HG02588 (cell line): Measurements from ENCODE around the gene IP6K2.

Experiments
- ATAC-seq: cut with Tn5 transposase; IDR thresholded peaks from one replicate; pipeline ENCODE4 v1.9.1; 2021; ENCODE audit warnings: mild to moderate bottlenecking, moderate library complexity; ENCODE audit not compliant: unreplicated experiment

Gene IP6K2

DNA sequence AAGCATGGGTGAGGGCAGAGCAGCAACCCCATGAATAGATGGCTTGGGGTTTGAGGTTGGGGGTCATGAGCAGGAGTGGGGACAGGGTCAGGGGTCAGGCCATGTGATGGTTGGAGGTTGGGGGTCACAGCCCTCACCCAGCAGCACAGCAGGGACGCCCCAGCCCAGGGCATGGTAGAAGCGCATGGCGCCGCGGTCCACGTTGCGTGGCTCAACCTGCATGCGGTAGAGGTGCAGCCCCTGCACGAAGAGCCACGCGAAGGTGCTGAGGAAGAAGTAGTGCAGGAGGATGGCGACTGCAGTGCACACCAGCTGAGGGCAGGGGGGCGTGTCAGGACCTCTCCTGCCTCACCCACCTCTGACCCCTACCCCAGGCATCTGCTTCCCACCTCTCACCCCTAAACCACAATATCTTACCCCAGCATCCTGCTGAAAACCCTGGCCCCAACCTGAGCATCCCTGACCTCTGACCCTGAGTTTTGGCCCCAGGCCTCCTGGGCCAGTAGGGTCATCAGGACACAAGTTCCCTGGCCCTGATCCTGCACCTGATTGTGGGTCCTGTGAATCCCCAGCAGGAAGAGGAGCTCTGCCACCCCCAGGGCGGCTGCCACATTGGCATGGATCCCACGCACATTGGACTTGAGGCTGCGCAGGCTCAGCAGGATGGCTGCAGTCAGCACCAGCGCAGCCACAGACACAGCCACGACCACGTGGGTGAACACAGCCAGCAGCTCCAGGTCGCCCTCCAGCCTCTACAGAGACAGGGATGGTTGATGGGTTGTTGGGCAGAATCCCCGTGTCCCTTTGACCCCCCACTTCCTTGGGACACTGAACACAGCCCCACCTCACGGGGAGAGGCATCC lies 71.9 kb downstream of the IP6K2 start:
- ATAC-seq, result no peak

- ATAC-seq, result no peak
These were observed 74.4 kb downstream of the IP6K2 start for GRCh38 chr3:48642605-48643004.

DNA sequence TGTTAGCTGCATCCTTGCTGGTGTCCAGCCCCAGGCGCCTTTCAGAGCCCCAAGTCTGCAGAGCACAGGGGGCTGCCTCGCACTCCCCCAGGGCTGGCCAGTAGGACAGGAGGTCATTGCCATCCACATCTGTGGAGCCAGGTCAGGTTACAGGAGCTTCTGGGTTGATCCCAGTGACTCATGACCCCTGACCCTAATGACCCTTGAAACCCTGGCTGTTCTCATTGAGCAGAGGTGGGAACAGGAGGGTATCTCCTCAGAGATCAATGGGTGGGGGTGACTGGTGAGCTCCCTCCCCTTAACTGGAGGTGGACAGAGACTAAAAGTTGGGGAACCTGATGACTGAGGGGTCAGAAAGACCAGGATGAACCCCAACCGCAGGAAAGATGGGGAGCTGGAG lies 75.6 kb downstream of the IP6K2 start:
- ATAC-seq, result no peak

DNA sequence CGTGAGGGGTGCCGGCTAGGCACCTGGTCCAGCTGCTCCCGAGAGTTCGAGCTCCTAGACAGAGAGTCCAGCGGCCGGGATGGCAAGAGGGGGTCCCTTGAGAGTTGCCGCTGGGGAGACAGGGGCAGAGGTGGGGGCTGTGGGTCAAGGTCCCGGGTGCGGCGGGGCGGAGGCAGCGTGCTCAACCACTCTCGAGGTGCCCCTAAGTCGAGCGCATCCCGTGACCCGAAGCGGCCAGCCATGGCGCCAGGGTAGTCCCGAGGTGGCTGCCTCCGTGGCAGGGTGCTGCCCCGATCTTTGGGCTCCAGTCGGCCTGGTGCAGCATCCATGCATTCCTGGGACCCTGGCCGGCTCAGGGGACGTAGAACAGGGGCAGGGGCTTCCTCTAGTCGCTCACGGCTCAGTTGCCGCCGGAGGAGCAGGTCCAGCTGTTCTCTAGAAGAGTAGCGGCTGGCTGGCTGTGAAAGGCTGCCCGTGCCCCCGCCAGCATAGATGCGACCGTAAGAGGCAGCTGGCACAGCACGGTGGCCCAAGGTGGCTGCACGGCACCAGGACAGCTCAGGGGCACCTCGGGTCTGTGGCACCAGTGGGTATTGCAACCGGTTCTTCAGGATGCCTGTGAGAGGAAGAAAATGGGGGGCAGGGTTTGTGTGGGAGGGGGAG lies 76.9 kb downstream of the IP6K2 start:
- no peak for ATAC-seq
